GM23338 (cell line): ENCODE results near the gene RAB31. TPM values are rescaled to one million over a fixed set of nuclear protein-coding genes. Genes with fewer than 3 reads are reported as not detected.

Experiments used
- ATAC-seq: fragments of 200-7000 bp; cut with Tn5 transposase; 3 replicates; pipeline ENCODE4 v1.9.1; 2020
- DNase-seq: peaks from one replicate; pipeline ENCODE4 v3.0.0-alpha.2; 2015; ENCODE audit warnings: low spot score
- H2AFZ ChIP-seq: fragments of 200-600 bp; sonication (generic); 2 replicates; pipeline ENCODE4 v1.8.0; 2016; ENCODE audit warnings: antibody characterized with exemption, mild to moderate bottlenecking, moderate library complexity
- H3F3A ChIP-seq: fragments of 200-600 bp; sonication (generic); replicated peaks from 2 replicates; pipeline ENCODE4 v1.8.0; 2017; ENCODE audit warnings: antibody characterized with exemption, mixed run types, low read depth
- H3K27ac ChIP-seq: fragments of 200-600 bp; sonication (generic); 2 replicates; pipeline ENCODE4 v1.6.1; 2016; ENCODE audit warnings: low read depth
- H3K27me3 ChIP-seq: fragments of 200-600 bp; sonication (generic); 2 replicates; pipeline ENCODE4 v1.8.0; 2016; ENCODE audit warnings: mild to moderate bottlenecking, mixed run types, moderate library complexity; ENCODE audit not compliant: insufficient read depth
- H3K36me3 ChIP-seq: fragments of 200-600 bp; sonication (generic); 2 replicates; pipeline ENCODE4 v1.8.0; 2016; ENCODE audit warnings: mild to moderate bottlenecking; ENCODE audit not compliant: insufficient read depth
- H3K4me1 ChIP-seq: fragments of 200-600 bp; sonication (generic); 2 replicates; pipeline ENCODE4 v1.8.0; 2016; ENCODE audit warnings: mild to moderate bottlenecking, moderate library complexity; ENCODE audit not compliant: insufficient read depth
- H3K4me2 ChIP-seq: fragments of 200-600 bp; sonication (generic); 2 replicates; pipeline ENCODE4 v1.7.1; 2017; ENCODE audit warnings: mixed run types
- H3K4me3 ChIP-seq: fragments of 200-600 bp; sonication (generic); 2 replicates; pipeline ENCODE4 v1.6.1; 2016; ENCODE audit warnings: mixed run types
- H3K79me2 ChIP-seq: fragments of 200-600 bp; sonication (generic); replicated peaks from 2 replicates; pipeline ENCODE4 v1.8.0; 2017; ENCODE audit warnings: mild to moderate bottlenecking; ENCODE audit not compliant: insufficient read depth
- H3K9me2 ChIP-seq: fragments of 200-600 bp; sonication (generic); 2 replicates; pipeline ENCODE4 v1.8.0; 2017; ENCODE audit not compliant: insufficient read depth
- H4K20me1 ChIP-seq: fragments of 200-600 bp; sonication (generic); replicated peaks from 2 replicates; pipeline ENCODE4 v1.8.0; 2017; ENCODE audit warnings: mild to moderate bottlenecking; ENCODE audit not compliant: insufficient read depth
- H3K27ac Mint-ChIP-seq: 2 replicates; pipeline ENCODE4 v1.8.0; 2020; ENCODE audit warnings: inconsistent platforms, mild to moderate bottlenecking, moderate library complexity, mixed read lengths
- H3K27me3 Mint-ChIP-seq: 3 replicates; pipeline ENCODE4 v1.8.0; 2022; ENCODE audit warnings: low read depth, mild to moderate bottlenecking, moderate library complexity, mixed read lengths, inconsistent platforms; ENCODE audit not compliant: insufficient read depth, poor library complexity
- H3K36me3 Mint-ChIP-seq: 3 replicates; pipeline ENCODE4 v1.8.0; 2021; ENCODE audit warnings: low read depth, mild to moderate bottlenecking, inconsistent platforms, moderate library complexity, mixed read lengths
- H3K4me1 Mint-ChIP-seq: 3 replicates; pipeline ENCODE4 v1.8.0; 2020; ENCODE audit warnings: mild to moderate bottlenecking, inconsistent platforms, mixed read lengths
- H3K4me3 Mint-ChIP-seq: 3 replicates; pipeline ENCODE4 v1.8.0; 2021; ENCODE audit warnings: moderate library complexity, mild to moderate bottlenecking, inconsistent platforms, mixed read lengths
- H3K9me3 Mint-ChIP-seq: 3 replicates; pipeline ENCODE4 v1.8.0; 2020; ENCODE audit warnings: moderate library complexity, mild to moderate bottlenecking, inconsistent platforms, mixed read lengths
- CREB1 ChIP-seq: fragments of 250-450 bp; sonication (Bioruptor Pico); IDR thresholded peaks from 2 replicates; pipeline ENCODE4 v1.5.0; 2020; ENCODE audit warnings: low read depth, mild to moderate bottlenecking, moderate library complexity
- EZH2 ChIP-seq: fragments of 200-600 bp; sonication (generic); IDR thresholded peaks from one replicate; pipeline ENCODE4 v1.8.0; 2017; ENCODE audit warnings: antibody characterized with exemption, mild to moderate bottlenecking, low read depth; ENCODE audit not compliant: unreplicated experiment
- EZH2phosphoT487 ChIP-seq: fragments of 200-600 bp; sonication (generic); IDR thresholded peaks from one replicate; pipeline ENCODE4 v1.8.1; 2018; ENCODE audit warnings: antibody characterized with exemption; ENCODE audit not compliant: unreplicated experiment
- JUNB ChIP-seq: IDR thresholded peaks from one replicate; pipeline ENCODE4 v1.6.1; 2016; ENCODE audit warnings: antibody characterized with exemption; ENCODE audit not compliant: unreplicated experiment
- ZNF331 ChIP-seq: fragments of 250-450 bp; sonication (Bioruptor Pico); IDR thresholded peaks from 2 replicates; pipeline ENCODE4 v1.5.0; 2020; ENCODE audit warnings: low read depth, mild to moderate bottlenecking, moderate library complexity
- polyA plus RNA-seq: library from polyadenylated mRNA; unstranded; fragments of >200 nt; fragmentation: Nextera tagmentation; extraction: Ambion mirVana; gene quantifications from 2 replicates; pipeline ENCODE4 v1.2.1, GENCODE V29; 2016
- total RNA-seq: library from RNA; depleted of rRNA; stranded (reverse); fragments of >200 nt; shearing (Covaris generic); gene quantifications from 2 replicates; pipeline ENCODE4 v1.2.3, GENCODE V29; 2014
- TF ChIP-seq, protein P1 (sequence below): IDR thresholded peaks from one replicate; pipeline ENCODE4 v1.6.1; 2018; ENCODE audit warnings: antibody characterized with exemption; ENCODE audit not compliant: unreplicated experiment
- TF ChIP-seq, protein P2 (sequence below), 2 experiments: fragments of 200-600 bp in 1 of 2; sonication (generic) in 1 of 2; conservative IDR thresholded peaks; 2 replicates each; pipeline versions ENCODE4 v1.5.1 to v1.6.1; 2016 to 2017; ENCODE audit warnings: antibody characterized with exemption in 2 of 2, low read depth in 2 of 2, mild to moderate bottlenecking in 2 of 2, moderate library complexity in 1 of 2
- TF ChIP-seq, protein P3 (sequence below): fragments of 250-450 bp; sonication (Bioruptor Pico); IDR thresholded peaks from 2 replicates; pipeline ENCODE4 v1.5.0; 2020; ENCODE audit warnings: mild to moderate bottlenecking, moderate library complexity

RAB31 gene
- total and polyA plus RNA-seq, 2 experiments from 2014 or later = 33.8 to 46.1 TPM

DNA sequence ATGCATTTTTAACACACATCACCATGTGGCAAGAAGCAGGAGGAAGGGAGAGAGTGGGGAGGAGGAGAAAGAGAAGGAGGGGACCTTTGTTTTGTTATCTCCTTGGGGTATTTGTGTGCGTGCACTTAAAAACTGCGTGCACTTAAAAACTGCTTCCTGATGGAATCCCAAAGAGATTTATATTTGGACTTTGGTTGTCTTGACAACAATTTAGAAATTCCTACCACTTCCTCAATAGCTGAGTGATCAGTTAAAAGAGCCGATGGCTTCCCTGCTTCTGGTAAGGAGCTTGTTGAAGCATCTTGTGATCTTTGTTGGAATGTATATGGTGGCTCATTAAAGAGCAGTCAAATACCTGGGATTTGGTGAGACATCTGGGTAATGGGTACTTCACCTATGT lies 4.5 kb downstream of the RAB31 start (continued):
- no peak for TF ChIP-seq EZH2

DNA sequence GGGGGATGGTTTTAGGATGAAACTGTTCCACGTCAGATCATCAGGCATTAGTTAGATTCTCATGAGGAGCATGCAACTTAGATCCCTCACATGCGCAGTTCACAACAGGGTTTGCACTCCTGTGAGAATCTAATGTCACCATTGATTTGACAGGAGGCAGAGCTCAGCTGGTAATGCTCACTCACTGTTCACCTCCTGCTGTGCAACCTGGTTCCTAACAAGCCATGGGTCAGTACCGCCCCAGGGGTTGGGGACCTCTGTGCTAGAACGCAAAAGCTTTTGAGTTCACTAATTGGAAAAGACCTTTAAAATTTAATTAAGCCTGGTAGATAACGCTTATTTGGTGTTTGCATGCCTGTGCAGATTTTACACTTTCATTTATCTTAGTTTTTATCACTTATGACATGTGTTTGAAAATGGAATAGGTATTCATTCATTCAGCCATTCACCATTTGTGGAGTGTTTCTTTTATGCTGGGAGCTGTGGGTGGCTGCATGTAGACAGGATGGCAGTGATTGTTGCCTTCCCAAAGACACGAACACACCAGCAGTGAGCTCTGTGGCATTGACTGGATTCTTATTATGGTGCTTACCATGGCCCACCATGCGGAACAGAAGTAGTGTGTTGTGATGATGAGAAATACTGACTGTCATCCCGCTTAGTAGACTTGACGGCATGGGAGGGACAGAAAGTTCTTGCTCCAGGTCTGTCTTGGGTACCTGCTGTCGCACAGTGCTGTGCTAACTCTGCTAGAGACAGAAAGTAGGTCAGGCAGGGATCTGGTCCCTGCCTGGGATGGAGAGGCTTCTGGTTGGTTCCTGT lies 6.4 kb downstream of the RAB31 start:
- peaks cover 4% of the 10 kb centered on the region for H3K4me1 ChIP-seq
- no peaks in the 10 kb centered on the region; the same call in 2 of the 3 replicates for H3K36me3 Mint-ChIP-seq
- no peaks in the 10 kb centered on the region for H3K9me2 ChIP-seq
- no peak overlapping the region for H3K4me2 ChIP-seq
- H3K9me3 Mint-ChIP-seq = no peaks in the 10 kb centered on the region; the same call in 2 of the 3 replicates
- ATAC-seq (no peak; the same call in 2 of the 3 replicates), DNase-seq (no peak)
- H3K27ac ChIP-seq = no peak overlapping the region
- H2AFZ ChIP-seq = no peak overlapping the region
- H3K79me2 ChIP-seq = peaks cover 33% of the 10 kb centered on the region
- H3F3A ChIP-seq = no peaks in the 10 kb centered on the region
- peaks cover 16% of the 10 kb centered on the region for H3K27me3 Mint-ChIP-seq
- H3K4me3 ChIP-seq = no peak overlapping the region
- H3K4me1 Mint-ChIP-seq = peaks cover 26% of the 10 kb centered on the region
- TF ChIP-seq CREB1 (CRISPR knock-in tag) (no peak), EZH2 (no peak), JUNB (no peak), ZNF331 (no peak), EZH2phosphoT487 (no peak)
- TF ChIP-seq, protein P1, sequence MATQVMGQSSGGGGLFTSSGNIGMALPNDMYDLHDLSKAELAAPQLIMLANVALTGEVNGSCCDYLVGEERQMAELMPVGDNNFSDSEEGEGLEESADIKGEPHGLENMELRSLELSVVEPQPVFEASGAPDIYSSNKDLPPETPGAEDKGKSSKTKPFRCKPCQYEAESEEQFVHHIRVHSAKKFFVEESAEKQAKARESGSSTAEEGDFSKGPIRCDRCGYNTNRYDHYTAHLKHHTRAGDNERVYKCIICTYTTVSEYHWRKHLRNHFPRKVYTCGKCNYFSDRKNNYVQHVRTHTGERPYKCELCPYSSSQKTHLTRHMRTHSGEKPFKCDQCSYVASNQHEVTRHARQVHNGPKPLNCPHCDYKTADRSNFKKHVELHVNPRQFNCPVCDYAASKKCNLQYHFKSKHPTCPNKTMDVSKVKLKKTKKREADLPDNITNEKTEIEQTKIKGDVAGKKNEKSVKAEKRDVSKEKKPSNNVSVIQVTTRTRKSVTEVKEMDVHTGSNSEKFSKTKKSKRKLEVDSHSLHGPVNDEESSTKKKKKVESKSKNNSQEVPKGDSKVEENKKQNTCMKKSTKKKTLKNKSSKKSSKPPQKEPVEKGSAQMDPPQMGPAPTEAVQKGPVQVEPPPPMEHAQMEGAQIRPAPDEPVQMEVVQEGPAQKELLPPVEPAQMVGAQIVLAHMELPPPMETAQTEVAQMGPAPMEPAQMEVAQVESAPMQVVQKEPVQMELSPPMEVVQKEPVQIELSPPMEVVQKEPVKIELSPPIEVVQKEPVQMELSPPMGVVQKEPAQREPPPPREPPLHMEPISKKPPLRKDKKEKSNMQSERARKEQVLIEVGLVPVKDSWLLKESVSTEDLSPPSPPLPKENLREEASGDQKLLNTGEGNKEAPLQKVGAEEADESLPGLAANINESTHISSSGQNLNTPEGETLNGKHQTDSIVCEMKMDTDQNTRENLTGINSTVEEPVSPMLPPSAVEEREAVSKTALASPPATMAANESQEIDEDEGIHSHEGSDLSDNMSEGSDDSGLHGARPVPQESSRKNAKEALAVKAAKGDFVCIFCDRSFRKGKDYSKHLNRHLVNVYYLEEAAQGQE = no peak
- TF ChIP-seq, protein P2, sequence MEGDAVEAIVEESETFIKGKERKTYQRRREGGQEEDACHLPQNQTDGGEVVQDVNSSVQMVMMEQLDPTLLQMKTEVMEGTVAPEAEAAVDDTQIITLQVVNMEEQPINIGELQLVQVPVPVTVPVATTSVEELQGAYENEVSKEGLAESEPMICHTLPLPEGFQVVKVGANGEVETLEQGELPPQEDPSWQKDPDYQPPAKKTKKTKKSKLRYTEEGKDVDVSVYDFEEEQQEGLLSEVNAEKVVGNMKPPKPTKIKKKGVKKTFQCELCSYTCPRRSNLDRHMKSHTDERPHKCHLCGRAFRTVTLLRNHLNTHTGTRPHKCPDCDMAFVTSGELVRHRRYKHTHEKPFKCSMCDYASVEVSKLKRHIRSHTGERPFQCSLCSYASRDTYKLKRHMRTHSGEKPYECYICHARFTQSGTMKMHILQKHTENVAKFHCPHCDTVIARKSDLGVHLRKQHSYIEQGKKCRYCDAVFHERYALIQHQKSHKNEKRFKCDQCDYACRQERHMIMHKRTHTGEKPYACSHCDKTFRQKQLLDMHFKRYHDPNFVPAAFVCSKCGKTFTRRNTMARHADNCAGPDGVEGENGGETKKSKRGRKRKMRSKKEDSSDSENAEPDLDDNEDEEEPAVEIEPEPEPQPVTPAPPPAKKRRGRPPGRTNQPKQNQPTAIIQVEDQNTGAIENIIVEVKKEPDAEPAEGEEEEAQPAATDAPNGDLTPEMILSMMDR (conservative IDR thresholded peaks at IDR 0.05; ENCODE audit: low read depth in 2 of 2) = no peak
- TF ChIP-seq, protein P3, sequence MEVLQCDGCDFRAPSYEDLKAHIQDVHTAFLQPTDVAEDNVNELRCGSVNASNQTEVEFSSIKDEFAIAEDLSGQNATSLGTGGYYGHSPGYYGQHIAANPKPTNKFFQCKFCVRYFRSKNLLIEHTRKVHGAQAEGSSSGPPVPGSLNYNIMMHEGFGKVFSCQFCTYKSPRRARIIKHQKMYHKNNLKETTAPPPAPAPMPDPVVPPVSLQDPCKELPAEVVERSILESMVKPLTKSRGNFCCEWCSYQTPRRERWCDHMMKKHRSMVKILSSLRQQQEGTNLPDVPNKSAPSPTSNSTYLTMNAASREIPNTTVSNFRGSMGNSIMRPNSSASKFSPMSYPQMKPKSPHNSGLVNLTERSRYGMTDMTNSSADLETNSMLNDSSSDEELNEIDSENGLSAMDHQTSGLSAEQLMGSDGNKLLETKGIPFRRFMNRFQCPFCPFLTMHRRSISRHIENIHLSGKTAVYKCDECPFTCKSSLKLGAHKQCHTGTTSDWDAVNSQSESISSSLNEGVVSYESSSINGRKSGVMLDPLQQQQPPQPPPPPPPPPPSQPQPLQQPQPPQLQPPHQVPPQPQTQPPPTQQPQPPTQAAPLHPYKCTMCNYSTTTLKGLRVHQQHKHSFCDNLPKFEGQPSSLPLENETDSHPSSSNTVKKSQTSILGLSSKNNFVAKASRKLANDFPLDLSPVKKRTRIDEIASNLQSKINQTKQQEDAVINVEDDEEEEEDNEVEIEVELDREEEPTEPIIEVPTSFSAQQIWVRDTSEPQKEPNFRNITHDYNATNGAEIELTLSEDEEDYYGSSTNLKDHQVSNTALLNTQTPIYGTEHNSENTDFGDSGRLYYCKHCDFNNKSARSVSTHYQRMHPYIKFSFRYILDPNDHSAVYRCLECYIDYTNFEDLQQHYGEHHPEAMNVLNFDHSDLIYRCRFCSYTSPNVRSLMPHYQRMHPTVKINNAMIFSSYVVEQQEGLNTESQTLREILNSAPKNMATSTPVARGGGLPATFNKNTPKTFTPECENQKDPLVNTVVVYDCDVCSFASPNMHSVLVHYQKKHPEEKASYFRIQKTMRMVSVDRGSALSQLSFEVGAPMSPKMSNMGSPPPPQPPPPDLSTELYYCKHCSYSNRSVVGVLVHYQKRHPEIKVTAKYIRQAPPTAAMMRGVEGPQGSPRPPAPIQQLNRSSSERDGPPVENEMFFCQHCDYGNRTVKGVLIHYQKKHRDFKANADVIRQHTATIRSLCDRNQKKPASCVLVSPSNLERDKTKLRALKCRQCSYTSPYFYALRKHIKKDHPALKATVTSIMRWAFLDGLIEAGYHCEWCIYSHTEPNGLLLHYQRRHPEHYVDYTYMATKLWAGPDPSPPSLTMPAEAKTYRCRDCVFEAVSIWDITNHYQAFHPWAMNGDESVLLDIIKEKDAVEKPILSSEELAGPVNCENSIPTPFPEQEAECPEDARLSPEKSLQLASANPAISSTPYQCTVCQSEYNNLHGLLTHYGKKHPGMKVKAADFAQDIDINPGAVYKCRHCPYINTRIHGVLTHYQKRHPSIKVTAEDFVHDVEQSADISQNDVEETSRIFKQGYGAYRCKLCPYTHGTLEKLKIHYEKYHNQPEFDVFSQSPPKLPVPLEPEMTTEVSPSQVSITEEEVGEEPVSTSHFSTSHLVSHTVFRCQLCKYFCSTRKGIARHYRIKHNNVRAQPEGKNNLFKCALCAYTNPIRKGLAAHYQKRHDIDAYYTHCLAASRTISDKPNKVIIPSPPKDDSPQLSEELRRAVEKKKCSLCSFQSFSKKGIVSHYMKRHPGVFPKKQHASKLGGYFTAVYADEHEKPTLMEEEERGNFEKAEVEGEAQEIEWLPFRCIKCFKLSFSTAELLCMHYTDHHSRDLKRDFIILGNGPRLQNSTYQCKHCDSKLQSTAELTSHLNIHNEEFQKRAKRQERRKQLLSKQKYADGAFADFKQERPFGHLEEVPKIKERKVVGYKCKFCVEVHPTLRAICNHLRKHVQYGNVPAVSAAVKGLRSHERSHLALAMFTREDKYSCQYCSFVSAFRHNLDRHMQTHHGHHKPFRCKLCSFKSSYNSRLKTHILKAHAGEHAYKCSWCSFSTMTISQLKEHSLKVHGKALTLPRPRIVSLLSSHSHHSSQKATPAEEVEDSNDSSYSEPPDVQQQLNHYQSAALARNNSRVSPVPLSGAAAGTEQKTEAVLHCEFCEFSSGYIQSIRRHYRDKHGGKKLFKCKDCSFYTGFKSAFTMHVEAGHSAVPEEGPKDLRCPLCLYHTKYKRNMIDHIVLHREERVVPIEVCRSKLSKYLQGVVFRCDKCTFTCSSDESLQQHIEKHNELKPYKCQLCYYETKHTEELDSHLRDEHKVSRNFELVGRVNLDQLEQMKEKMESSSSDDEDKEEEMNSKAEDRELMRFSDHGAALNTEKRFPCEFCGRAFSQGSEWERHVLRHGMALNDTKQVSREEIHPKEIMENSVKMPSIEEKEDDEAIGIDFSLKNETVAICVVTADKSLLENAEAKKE = no peak
- peaks cover 20% of the 10 kb centered on the region for H4K20me1 ChIP-seq
- H3K27ac Mint-ChIP-seq = no peak overlapping the region
- H3K27me3 ChIP-seq = peaks cover 14% of the 10 kb centered on the region
- H3K4me3 Mint-ChIP-seq = no peak overlapping the region
- H3K36me3 ChIP-seq = no peaks in the 10 kb centered on the region
